Retina (tissue), 1 donor: ENCODE measurements around the gene NRXN3.

Experiments
- DNase-seq: peaks from one replicate; pipeline ENCODE4 v3.0.0-alpha.2; 2016

The NRXN3 gene

GRCh38 chr14:78248501-78249090 is 78.4 kb downstream of the NRXN3 start:
- DNase-seq = peak; percentile 28

GRCh38 chr14:78251308-78251707 is 81.1 kb downstream of the NRXN3 start:
- DNase-seq = no peak

- no peak for DNase-seq
Measured at GRCh38 chr14:78253986-78254385, 83.8 kb downstream of the NRXN3 start.

- no peak for DNase-seq
Measured at GRCh38 chr14:78254911-78255461, 84.8 kb downstream of the NRXN3 start.

- DNase-seq = no peak
Measured at GRCh38 chr14:78259831-78260230, 89.7 kb downstream of the NRXN3 start.

GRCh38 chr14:78278464-78279250 is 108.5 kb downstream of the NRXN3 start:
- no peak for DNase-seq

- peak; percentile 21 for DNase-seq
Measured at GRCh38 chr14:78282437-78282836, 112.3 kb downstream of the NRXN3 start.

- no peak for DNase-seq
Measured at GRCh38 chr14:78286210-78286609, 116.0 kb downstream of the NRXN3 start.

GRCh38 chr14:78292003-78292402 is 121.8 kb downstream of the NRXN3 start:
- no peak for DNase-seq

GRCh38 chr14:78297858-78298257 is 127.7 kb downstream of the NRXN3 start:
- peak; percentile 74 for DNase-seq

- no peak for DNase-seq
Measured at GRCh38 chr14:78298298-78298697, 128.1 kb downstream of the NRXN3 start.

GRCh38 chr14:78302841-78303240 is 132.7 kb downstream of the NRXN3 start:
- DNase-seq = no peak

- peak; percentile 23 for DNase-seq
Measured at GRCh38 chr14:78307671-78308070, 137.5 kb downstream of the NRXN3 start.

- DNase-seq = no peak
Measured at GRCh38 chr14:78308079-78308478, 137.9 kb downstream of the NRXN3 start.

GRCh38 chr14:78310272-78310671 is 140.1 kb downstream of the NRXN3 start:
- DNase-seq = peak; percentile 38

- no peak for DNase-seq
Measured at GRCh38 chr14:78313499-78313898, 143.3 kb downstream of the NRXN3 start.

GRCh38 chr14:78314484-78314883 is 144.3 kb downstream of the NRXN3 start:
- no peak for DNase-seq

- no peak for DNase-seq
Measured at GRCh38 chr14:78316052-78316451, 145.9 kb downstream of the NRXN3 start.

- DNase-seq = no peak
Measured at GRCh38 chr14:78316786-78317185, 146.6 kb downstream of the NRXN3 start.

GRCh38 chr14:78319406-78319805 is 149.2 kb downstream of the NRXN3 start:
- no peak for DNase-seq

GRCh38 chr14:78319887-78320635 is 149.9 kb downstream of the NRXN3 start:
- no peak for DNase-seq

GRCh38 chr14:78324353-78324752 is 154.2 kb downstream of the NRXN3 start:
- DNase-seq = no peak

GRCh38 chr14:78325911-78326310 is 155.7 kb downstream of the NRXN3 start:
- DNase-seq = no peak
